ENCODE measurements around the gene APLNR.

- TF ChIP-seq CTCF (conservative IDR thresholded peaks at IDR 0.05; ENCODE audit: low read length), result no peak
- TF ChIP-seq EZH2phosphoT487 (IDR thresholded peaks at IDR 0.05; ENCODE audit: borderline replicate concordance, low read depth, low read length), result no peak
These were observed 1.0 kb downstream of the APLNR start for GRCh38 chr11:57235761-57236703.
